HepG2 (cell line): ENCODE measurements around the gene TLK2. TPM values are rescaled to one million over a fixed set of nuclear protein-coding genes. Genes with fewer than 3 reads are reported as not detected.

ENCODE experiments used
- CENPX ChIP-seq: sonication (generic); formaldehyde crosslinking; IDR thresholded peaks from 2 replicates; pipeline ENCODE4 v1.9.0; 2021; ENCODE audit warnings: mild to moderate bottlenecking, missing genetic modification reagents, moderate library complexity
- EP300 ChIP-seq, 3 experiments: sonication (generic) in 1 of 3; formaldehyde crosslinking in 1 of 3; IDR thresholded peaks; 2 replicates each; pipeline versions ENCODE4 v1.5.1 to v1.6.1; 2011 to 2020; ENCODE audit warnings: low read depth in 2 of 3, low read length in 2 of 3, borderline replicate concordance in 1 of 3, improper control_type of control experiment in 1 of 3, mild to moderate bottlenecking in 1 of 3, missing genetic modification reagents in 1 of 3, moderate library complexity in 1 of 3
- GTF3A ChIP-seq: sonication (generic); formaldehyde crosslinking; conservative IDR thresholded peaks from 2 replicates; pipeline ENCODE4 v1.4.0; 2020; ENCODE audit warnings: mild to moderate bottlenecking, missing genetic modification reagents
- HDAC1 ChIP-seq: sonication (generic); formaldehyde crosslinking; IDR thresholded peaks from 2 replicates; pipeline ENCODE4 v1.5.1; 2020; ENCODE audit warnings: mild to moderate bottlenecking, missing genetic modification reagents
- HNF4A ChIP-seq: sonication (generic); formaldehyde crosslinking; IDR thresholded peaks from 2 replicates; pipeline ENCODE4 v1.4.0; 2020; ENCODE audit warnings: missing genetic modification reagents
- HOXA5 ChIP-seq: sonication (generic); formaldehyde crosslinking; IDR thresholded peaks from 2 replicates; pipeline ENCODE4 v1.4.0; 2020; ENCODE audit warnings: missing genetic modification reagents
- KDM1A ChIP-seq: IDR thresholded peaks from 2 replicates; pipeline ENCODE4 v1.6.1; 2016; ENCODE audit warnings: missing compliant biosample characterization
- KLF15 ChIP-seq: sonication (generic); formaldehyde crosslinking; IDR thresholded peaks from 2 replicates; pipeline ENCODE4 v1.8.1; 2023; ENCODE audit warnings: borderline replicate concordance, mild to moderate bottlenecking, inconsistent platforms, missing genetic modification reagents, mixed read lengths
- MED1 ChIP-seq: sonication (generic); formaldehyde crosslinking; IDR thresholded peaks from 2 replicates; pipeline ENCODE4 v1.4.0; 2020; ENCODE audit warnings: missing genetic modification reagents
- MTF1 ChIP-seq: sonication (generic); formaldehyde crosslinking; IDR thresholded peaks from 2 replicates; pipeline ENCODE4 v1.5.0; 2020; ENCODE audit warnings: missing genetic modification reagents
- NCOA5 ChIP-seq: sonication (generic); formaldehyde crosslinking; IDR thresholded peaks from 2 replicates; pipeline ENCODE4 v1.4.0; 2020; ENCODE audit warnings: missing genetic modification reagents
- NFATC3 ChIP-seq: sonication (generic); formaldehyde crosslinking; IDR thresholded peaks from 2 replicates; pipeline ENCODE4 v1.5.1; 2020; ENCODE audit warnings: mild to moderate bottlenecking, missing genetic modification reagents
- PRPF4 ChIP-seq: fragments of 200-400 bp; formaldehyde crosslinking; IDR thresholded peaks from 2 replicates; pipeline ENCODE4 v1.6.1; 2016; ENCODE audit warnings: low read length, low read depth; ENCODE audit not compliant: poor library complexity, severe bottlenecking
- SMYD3 ChIP-seq: sonication (generic); formaldehyde crosslinking; IDR thresholded peaks from 2 replicates; pipeline ENCODE4 v1.8.1; 2023; ENCODE audit warnings: mild to moderate bottlenecking, missing genetic modification reagents
- SRSF9 ChIP-seq: fragments of 200-400 bp; formaldehyde crosslinking; IDR thresholded peaks from 2 replicates; pipeline ENCODE4 v1.6.1; 2018; ENCODE audit warnings: borderline replicate concordance, mild to moderate bottlenecking, low read depth, low read length; ENCODE audit not compliant: insufficient read depth, poor library complexity, severe bottlenecking
- ZBTB7B ChIP-seq: sonication (generic); formaldehyde crosslinking; IDR thresholded peaks from 2 replicates; pipeline ENCODE4 v1.4.0; 2020; ENCODE audit warnings: missing genetic modification reagents
- ZFP36L1 ChIP-seq: sonication (generic); formaldehyde crosslinking; IDR thresholded peaks from 2 replicates; pipeline ENCODE4 v1.8.0; 2022; ENCODE audit warnings: mild to moderate bottlenecking, missing genetic modification reagents, moderate library complexity
- ZKSCAN1 ChIP-seq: fragments of 150-350 bp; IDR thresholded peaks from 2 replicates; pipeline ENCODE4 v1.6.1; 2014; ENCODE audit warnings: low read length
- ZNF17 ChIP-seq: sonication (generic); formaldehyde crosslinking; IDR thresholded peaks from 2 replicates; pipeline ENCODE4 v1.5.0; 2020; ENCODE audit warnings: mild to moderate bottlenecking, missing genetic modification reagents
- ZNF432 ChIP-seq: sonication (generic); formaldehyde crosslinking; IDR thresholded peaks from 2 replicates; pipeline ENCODE4 v1.5.0; 2020; ENCODE audit warnings: missing genetic modification reagents, mild to moderate bottlenecking, borderline replicate concordance
- ZNF484 ChIP-seq: sonication (generic); formaldehyde crosslinking; IDR thresholded peaks from 2 replicates; pipeline ENCODE4 v1.5.1; 2020; ENCODE audit warnings: mild to moderate bottlenecking, low read depth, missing genetic modification reagents, borderline replicate concordance
- ZNF576 ChIP-seq: sonication (generic); formaldehyde crosslinking; IDR thresholded peaks from 2 replicates; pipeline ENCODE4 v1.4.0; 2020; ENCODE audit warnings: mild to moderate bottlenecking, missing genetic modification reagents
- ZNF605 ChIP-seq: sonication (generic); formaldehyde crosslinking; IDR thresholded peaks from 2 replicates; pipeline ENCODE4 v1.8.0; 2022; ENCODE audit warnings: mild to moderate bottlenecking, missing genetic modification reagents
- ZNF816 ChIP-seq: sonication (generic); formaldehyde crosslinking; IDR thresholded peaks from 2 replicates; pipeline ENCODE4 v1.8.0; 2022; ENCODE audit warnings: missing genetic modification reagents, mild to moderate bottlenecking, borderline replicate concordance
- ZNF83 ChIP-seq: sonication (generic); formaldehyde crosslinking; IDR thresholded peaks from 2 replicates; pipeline ENCODE4 v1.4.0; 2020; ENCODE audit warnings: missing genetic modification reagents, mild to moderate bottlenecking, borderline replicate concordance
- polyA plus RNA-seq, 8 experiments: library from polyadenylated mRNA; depleted of rRNA in 3 of 8; stranded (reverse) in 7 of 8; unstranded in 1 of 8; fragments of >200 nt; fragmentation: Illumina TruSeq in 4 of 8; extraction: Trizol in 4 of 8; gene quantifications; 2 replicates each; pipeline versions ENCODE4 v1.2.1 to v1.2.3, GENCODE V29; 2011 to 2016; ENCODE audit warnings: low read depth in 4 of 8, missing spikeins in 1 of 8, mixed read lengths in 1 of 8; ENCODE audit not compliant: insufficient read depth in 1 of 8
- total RNA-seq, 5 experiments: library from RNA; depleted of rRNA; stranded (reverse); fragments of >200 nt; fragmentation: Illumina TruSeq; extraction: Trizol; gene quantifications; 2 replicates each; pipeline ENCODE4 v1.2.3, GENCODE V29; 2016; ENCODE audit warnings: low read depth in 1 of 5
- TF ChIP-seq, protein P1 (sequence below): sonication (generic); formaldehyde crosslinking; IDR thresholded peaks from 2 replicates; pipeline ENCODE4 v1.4.0; 2020; ENCODE audit warnings: missing genetic modification reagents, low read depth, mild to moderate bottlenecking, borderline replicate concordance
- TF ChIP-seq, protein P2 (sequence below): sonication (generic); formaldehyde crosslinking; IDR thresholded peaks from 2 replicates; pipeline ENCODE4 v1.4.0; 2020; ENCODE audit warnings: missing genetic modification reagents, mild to moderate bottlenecking, borderline replicate concordance

TLK2 gene
- total and polyA plus RNA-seq, 2 of the 13 experiments (the other 11 are each of a cell fraction or from before 2014, with no cell fraction given): 58.7 to 60.8 TPM

GRCh38 chr17:62616993-62617893 is 138.6 kb downstream of the TLK2 start (continued):
- TF ChIP-seq, protein P1, sequence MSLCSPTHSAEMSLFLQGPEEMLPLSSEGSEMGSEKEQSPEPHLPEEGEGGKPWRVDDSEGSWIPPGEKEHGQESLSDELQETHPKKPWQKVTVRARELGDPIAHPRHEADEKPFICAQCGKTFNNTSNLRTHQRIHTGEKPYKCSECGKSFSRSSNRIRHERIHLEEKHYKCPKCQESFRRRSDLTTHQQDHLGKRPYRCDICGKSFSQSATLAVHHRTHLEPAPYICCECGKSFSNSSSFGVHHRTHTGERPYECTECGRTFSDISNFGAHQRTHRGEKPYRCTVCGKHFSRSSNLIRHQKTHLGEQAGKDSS (CRISPR knock-in tag): 0 out of 2 replicates have a peak, but pooled peaks have one; percentile 56
- TF ChIP-seq MTF1: no peak
- peak; percentile 72 for TF ChIP-seq MED1 (CRISPR knock-in tag)
- TF ChIP-seq, protein P2, sequence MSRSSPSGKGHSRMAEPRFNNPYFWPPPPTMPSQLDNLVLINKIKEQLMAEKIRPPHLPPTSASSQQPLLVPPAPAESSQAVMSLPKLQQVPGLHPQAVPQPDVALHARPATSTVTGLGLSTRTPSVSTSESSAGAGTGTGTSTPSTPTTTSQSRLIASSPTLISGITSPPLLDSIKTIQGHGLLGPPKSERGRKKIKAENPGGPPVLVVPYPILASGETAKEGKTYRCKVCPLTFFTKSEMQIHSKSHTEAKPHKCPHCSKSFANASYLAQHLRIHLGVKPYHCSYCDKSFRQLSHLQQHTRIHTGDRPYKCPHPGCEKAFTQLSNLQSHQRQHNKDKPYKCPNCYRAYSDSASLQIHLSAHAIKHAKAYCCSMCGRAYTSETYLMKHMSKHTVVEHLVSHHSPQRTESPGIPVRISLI (CRISPR knock-in tag): peak; percentile 70; the same call in 1 of the 2 replicates
- no peak for TF ChIP-seq ZNF17
- TF ChIP-seq GTF3A (CRISPR knock-in tag): no peak
- TF ChIP-seq NCOA5 (CRISPR knock-in tag): no peak; the same call in 1 of the 2 replicates
- 0 out of 2 replicates have a peak, but pooled peaks have one; percentile 57 for TF ChIP-seq HDAC1 (CRISPR knock-in tag)
- no peak for TF ChIP-seq ZNF605 (CRISPR knock-in tag)
- no peak for TF ChIP-seq ZNF816
- no peak for TF ChIP-seq ZKSCAN1
- no peak for TF ChIP-seq KDM1A (CRISPR knock-in tag)
- TF ChIP-seq ZNF83 (CRISPR knock-in tag): no peak
- TF ChIP-seq ZFP36L1: no peak
- TF ChIP-seq KLF15 (CRISPR knock-in tag): no peak
- no peak for TF ChIP-seq ZNF432 (CRISPR knock-in tag)
- TF ChIP-seq PRPF4: no peak
- TF ChIP-seq ZBTB7B (CRISPR knock-in tag): peak; percentile 96
- TF ChIP-seq ZNF576 (CRISPR knock-in tag): no peak
- TF ChIP-seq ZNF484 (CRISPR knock-in tag): no peak
- no peak for TF ChIP-seq SRSF9
- peak; percentile 64 for TF ChIP-seq HNF4A
- peak in 1 of 2 experiments; percentile 73; a peak in 1 of 4 replicates for TF ChIP-seq EP300 (IDR thresholded peaks at IDR 0.05; ENCODE audit: low read depth in 2 of 2, low read length in 2 of 2)
- TF ChIP-seq EP300 (CRISPR knock-in tag; IDR thresholded peaks at IDR 0.05; ENCODE audit: borderline replicate concordance): no peak
- TF ChIP-seq SMYD3 (CRISPR knock-in tag): no peak
- TF ChIP-seq HOXA5 (CRISPR knock-in tag): 0 out of 2 replicates have a peak, but pooled peaks have one; percentile 57
- TF ChIP-seq CENPX (CRISPR knock-in tag): no peak
- 0 out of 2 replicates have a peak, but pooled peaks have one; percentile 72 for TF ChIP-seq NFATC3 (CRISPR knock-in tag)
